GM18858 (cell line): ENCODE data around the gene MRPL33.

Source experiments
- ATAC-seq: cut with Tn5 transposase; IDR thresholded peaks from one replicate; pipeline ENCODE4 v1.9.1; 2021; ENCODE audit not compliant: unreplicated experiment

Gene MRPL33

DNA sequence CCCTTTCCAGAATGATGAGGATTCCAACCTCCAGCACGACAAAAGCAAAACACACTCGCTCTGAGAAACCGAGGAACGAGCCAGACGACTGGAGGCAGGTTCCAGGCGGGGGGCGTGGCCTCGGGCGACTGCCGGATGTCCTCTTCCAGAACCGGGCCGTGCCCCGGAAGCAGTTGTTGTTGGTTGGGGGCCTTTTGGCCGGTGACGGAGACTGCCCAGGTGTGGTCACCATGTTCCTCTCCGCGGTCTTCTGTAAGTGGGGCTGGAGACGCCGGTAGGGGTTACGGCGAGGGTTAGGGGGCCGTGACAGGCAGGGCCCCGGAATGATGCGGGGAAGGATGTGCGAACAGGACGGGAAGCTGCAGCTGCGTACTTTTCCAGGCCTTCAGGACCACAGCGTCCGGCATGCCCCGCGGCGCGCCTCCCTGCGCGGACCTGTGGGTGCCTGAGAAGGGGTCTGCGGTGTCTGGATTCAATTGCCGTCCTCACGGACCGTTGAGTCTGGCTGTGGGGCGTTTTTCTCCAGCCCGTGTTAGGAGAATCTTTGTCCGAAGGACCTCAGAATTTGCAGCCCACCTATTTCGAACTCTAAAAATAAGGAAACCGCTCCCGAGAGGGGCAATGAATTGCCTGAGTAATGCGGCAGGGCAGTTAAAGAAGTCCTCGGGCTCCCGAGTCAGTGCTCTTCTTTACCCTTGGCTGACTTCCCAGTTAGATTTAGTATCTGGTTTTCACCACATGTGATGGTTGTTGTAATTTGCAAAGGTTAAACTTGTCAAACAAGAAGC is at the start of gene MRPL33:
MRPL33 (plus strand) TSS at position 172 of the 788 bp plus-strand sequence; CDS start at position 231, 59 bp downstream.
- peak; percentile 87 for ATAC-seq

DNA sequence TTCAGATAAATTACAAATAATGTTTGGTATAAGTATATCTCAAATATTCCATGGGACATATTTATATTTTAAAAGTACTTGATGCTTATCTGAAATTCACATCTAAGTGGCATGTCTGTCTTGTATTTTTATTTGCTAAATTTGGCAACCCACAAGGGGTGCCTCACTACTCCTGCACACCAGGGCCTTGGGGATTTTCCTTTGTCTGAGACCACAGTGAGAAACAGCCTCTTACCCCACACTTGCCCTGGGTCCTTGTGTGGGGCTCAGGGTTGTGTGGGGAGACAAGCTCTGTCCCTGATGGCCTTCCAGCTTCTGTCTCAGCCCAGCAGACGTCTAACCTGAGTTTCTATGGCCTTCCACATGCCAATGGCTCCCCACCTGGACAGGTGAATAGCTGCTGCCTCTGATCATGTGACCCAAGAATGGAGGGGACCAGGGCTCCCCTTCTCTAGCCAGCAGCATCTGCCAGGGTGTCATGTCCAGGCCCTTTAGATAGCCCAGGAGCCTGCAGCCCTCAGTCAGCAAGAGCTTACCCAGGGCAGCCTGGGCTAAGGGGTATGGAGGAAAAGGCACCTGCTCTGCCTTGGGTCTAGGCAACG is 49.5 kb upstream of the MRPL33 start:
- no peak for ATAC-seq

DNA sequence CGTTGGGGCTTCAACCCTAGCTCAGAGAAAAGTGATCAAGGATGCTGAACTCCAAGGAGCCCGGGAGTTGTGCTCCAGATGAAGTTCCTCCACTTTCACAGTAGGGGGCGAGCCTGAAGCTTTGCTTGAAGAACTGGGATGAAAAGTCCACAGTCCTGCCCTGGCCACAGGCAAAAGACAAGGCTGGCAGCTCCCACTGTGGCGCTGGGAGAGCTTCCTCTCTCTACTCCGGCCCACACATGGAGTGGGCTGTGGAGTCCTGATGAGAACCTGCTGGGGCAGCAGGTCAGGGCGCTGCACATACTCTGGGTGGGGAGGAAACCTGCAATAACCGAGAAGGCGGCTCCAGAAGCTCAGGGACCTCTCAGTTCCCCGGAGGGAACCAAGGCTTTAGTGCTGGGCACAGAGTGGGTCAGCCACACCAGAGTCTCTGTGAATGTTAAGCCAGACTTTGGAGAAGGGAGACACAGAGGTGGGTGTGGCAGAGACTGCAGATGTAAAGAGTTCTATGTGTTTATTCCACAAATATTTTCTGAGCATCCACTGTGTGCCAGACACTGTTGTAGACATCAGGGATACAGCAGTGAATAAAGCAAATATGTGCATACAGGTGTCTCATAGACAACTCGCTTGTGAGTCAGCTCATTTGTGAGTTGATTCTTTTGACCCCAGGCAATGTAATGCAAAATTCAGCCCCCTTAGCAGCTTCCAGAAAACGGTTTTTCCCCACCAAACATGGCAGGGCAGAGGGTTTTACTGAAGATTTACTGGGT is 48.0 kb upstream of the MRPL33 start:
- ATAC-seq: no peak

DNA sequence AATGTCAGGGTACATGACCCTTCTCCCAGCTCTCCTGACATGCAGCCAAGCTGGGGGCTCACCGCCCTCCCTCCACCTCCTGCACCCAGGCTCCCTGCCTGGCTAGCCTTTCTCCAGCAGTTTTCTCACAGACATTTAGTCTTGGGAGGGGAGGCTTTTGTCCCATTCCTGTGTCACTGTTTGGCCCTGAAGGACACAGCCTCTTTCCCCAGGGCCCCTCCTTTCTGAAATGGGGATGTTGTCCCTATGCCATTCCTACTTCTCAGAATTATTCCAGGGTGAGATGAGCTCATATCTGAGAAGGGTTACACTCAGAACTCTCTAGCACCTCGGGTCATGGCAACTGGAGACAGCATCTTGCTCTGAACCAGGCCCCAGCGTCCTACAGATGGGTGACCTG is 47.3 kb upstream of the MRPL33 start:
- no peak for ATAC-seq

DNA sequence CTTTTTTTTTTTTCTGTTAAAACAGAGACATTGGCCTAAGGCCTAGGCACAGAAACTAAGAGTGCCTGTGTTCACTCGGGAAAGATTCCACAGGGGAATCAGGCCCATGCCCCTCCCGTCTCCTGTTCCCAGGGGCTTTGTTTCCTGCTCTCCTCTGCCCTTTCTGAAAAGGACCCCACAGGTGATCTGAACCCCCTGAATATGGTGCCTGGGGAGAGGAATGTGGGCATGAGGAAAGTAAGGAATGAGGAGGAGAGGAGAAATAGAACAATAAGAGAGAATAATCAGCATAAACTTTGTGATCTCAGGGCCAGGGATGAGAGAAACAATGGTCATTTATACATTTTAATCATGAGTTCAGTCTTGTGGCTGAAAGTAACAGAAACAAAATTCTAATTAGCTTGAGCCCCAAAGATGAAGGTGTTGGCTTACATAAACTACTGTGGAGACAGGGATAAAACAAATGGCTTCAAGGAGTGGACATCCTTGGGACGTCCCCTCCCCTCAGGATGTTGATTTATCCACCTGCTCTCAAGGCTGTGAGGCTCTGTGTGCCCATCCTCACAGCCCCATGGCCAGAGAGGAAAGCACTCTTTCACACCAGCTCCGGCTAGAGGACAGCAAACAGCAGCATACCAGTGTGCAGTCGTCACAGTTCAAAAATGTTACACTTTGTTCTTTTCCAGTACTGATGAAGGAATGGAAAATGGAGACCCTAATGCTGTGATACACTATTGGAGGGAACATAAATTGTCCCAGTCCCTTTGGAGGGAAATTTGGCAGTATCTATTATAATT is 46.4 kb upstream of the MRPL33 start:
- ATAC-seq: no peak

DNA sequence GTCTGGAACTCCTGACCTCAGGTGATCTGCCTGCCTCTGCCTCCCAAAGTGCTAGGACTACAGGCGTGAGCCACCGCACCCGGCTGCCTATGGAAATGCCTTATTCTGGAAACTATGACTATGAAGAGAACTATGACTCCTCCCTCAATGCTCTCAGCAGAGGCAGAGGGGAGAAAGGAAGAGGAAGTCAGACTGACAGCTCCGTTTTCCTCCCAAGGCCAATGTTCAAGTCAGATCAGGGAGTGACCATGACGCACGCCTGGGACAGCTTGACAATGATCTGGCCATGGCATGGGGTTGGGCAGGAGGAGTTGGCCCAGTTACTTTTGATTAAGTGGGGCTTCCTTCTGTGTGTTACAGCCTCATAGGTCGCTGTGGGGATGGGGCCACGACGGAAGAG is 44.3 kb upstream of the MRPL33 start:
- no peak for ATAC-seq

DNA sequence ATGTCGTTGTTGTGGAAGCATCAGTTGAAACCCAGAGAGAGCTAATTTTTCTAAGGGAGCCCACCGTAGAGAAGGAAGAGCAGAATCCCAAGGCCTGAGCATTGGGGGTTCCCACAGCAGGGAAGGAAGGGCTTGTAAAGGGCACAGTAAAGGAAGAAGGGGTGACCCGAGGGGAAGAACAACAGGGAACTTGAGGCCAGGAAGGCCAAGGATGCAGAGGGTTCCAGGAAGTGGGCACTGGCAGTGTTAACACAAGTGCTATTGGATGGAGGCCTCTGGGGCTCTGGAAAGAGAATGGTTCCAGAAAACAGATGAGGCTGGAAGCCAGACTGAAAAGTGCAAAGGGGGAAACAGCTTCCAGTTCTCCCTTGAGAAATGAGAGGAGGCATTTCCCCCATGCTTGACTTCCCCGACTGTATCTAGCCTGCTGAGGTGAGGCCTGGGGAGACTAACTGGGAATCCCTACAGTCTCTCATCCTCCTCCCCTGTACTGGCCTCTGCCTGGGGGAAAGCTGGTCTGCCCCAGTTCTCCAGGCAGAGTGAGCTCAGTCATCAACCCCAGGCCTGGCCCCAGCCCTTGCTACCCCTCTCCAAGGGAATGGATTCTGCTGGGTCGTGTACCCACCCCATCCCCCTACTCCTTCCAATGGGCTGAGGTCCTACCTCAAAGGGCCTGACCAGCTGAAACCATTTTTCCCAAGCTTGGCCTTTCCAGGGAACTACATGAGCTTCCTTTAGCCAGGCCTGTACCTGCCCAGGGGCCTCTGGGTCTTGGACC is 43.2 kb upstream of the MRPL33 start:
- no peak for ATAC-seq

DNA sequence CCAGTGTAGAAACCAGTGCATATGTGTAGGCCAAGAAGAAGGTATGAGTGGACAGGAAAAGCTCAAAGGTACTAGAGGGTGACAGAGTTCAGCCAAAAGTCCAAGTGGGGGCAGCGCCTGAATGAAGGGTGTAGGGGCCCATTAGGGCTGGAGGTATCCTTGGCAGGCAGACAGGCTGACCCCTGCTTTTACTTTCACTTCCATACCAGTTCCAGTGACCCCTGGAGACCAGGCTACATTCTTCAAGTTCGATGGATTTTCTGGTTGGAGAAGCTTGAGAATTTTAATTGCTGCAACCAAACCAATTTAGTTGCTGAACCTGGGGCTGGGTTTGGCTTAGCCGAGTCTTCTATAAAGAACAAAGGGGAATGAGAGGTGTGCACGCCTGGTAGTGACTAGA is 42.3 kb upstream of the MRPL33 start:
- ATAC-seq: no peak

DNA sequence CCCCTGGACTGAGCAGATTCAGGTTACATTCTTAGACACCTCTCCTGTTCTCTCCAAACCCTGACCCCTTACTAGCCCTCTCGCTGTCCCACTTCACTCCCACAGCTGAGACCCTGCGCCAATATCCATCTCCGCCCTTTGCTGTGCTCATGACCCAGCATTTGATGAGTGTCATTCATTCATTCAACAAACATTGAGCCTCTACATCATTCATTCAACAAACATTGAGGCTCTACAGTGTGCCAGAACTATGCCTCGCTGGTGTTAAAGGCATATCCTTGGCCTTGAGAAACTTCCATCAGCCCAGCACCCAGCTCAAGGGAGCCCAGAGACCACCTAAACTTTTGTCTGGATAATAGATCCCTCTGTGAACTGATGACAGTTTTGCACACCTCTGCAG is 41.9 kb upstream of the MRPL33 start:
- no peak for ATAC-seq

DNA sequence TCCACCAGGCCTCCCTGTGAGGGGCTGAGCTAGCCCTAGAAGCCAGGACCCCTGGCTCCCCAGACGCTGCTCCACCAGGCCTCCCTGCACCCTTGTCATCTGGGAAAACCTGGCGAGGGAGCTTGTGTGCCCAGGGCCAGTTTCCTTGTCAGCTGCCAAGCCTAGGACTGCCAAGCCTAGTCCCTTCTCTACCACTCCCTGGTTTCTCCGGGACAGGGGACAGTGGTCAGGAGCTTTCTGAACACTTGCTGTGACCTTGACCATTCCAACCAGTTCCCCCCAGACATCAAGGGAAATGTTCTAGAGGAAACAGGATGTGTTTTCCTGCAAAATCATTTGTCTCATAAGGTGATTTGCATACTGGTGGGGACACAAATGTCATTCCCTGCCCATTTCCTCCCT is 41.3 kb upstream of the MRPL33 start:
- ATAC-seq: no peak

DNA sequence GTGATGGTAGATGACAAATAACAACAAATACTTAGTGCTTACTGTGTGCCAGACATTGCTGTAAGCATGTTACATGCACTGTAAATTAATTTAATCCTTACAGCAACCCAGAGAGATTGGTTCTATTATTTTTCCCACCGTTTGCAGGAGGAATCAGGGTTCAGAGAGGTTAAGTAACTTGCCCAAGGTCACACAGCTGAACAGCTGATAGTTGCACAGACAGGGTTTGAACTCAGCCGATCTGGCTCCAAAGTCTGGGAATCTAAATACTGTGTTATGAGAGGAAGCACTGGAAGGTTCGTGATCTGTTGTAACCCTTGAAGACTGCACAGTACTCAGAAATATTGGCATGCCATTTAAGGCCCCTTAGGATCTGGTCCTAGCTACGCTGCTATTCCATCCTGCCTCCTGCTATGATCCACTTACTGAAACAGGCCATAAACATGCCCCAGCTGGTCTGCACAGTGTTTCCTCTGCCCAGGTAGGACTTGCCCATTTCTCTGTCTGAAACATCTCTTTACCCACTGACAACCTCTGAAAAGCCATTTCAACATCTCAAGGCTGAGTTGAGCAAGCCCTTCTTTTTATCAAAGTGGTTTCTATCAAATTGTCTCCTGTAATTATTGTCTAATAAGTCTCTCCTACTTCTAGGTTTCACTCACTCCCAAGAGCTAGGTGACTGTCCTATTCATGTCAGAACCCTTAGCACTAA is 40.4 kb upstream of the MRPL33 start:
- no peak for ATAC-seq

DNA sequence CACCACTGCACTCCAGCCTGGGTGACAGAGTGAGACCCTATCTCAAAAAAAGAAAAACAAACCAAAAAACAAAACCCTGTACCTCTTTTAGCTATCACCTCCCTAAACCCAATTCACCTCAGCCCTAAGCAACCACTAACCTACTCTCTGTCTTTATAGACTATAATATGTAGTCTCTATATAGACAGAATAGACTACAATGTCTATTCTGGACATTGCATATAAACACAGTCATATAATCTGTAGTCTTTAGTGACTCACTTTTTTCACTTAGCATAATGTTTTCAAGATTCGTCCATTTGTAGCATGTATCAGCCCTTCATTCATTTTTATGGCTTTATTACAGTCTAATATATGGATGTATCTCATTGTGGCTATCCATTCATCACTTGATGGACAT is 37.2 kb upstream of the MRPL33 start:
- no peak for ATAC-seq

DNA sequence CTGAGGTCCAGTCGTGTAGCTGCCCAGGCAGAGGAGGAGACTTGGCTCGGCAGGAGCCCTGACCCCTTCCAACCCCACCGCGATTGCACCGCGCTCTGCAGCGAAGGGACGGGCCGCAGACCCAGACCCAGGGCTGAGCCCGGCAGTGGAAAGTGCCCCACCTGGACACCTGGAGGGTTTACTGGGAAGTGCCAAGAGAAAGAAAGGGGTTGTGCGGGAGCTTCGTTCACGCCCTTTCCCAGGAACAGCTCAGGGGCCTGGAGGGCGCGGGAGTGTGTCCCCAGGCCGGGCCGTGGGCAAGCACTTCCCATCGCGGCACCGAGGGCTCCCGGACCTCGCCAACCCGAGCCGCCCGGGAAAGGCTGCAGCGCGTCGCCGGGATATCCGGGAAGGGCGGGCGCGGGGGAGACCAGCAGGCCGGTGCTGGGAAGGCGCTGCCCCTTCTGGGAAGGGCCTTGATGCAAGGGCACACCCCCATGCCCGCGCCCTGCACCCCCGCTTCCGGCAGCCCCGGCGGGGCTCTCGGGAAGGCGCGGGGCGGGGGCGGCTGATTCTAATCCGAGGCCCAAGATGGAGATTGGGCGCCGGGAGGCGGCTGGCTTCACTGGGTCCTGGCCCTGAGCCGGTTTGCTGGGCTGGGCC is 36.1 kb upstream of the MRPL33 start:
- no peak for ATAC-seq

DNA sequence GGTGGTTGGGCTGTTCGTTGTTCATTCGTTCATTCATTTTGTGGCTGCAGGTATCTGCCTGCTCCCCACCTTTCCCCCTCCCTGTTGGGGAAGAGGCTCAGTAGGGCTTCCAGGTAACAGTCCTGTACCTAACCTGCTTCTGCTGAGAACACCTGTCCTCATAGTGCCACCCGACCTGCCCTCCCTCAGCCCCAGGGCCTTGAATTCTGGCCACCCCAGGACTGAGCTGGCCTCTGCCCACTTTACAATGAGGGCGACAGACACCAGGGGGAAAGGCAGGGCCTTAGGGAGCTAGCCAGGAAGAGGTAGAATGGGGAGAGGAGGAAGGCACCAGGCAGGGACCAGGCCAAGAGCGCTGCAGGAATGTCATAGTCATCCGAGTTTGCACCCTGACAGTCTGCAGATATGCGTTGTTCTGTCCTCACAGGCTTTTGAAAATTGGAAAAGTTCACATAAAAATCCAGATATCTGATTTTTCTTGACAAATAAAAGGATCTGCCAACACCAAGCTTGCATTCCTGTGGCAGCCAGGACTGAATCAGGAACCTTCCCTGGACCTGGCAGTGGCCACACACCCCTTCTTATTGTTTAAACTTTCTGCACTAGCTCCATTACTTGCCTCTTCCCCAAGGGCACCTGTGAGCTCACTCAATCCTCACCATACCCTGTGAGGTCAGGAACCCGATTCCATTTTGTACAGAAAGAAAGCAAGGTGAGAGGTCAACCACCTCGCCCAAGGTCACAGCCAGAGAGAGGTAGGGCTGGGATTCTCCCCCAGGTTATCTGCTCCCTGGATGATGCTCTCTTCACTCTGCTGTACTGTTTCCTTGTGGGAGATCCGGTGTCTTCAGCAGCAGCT is 35.3 kb upstream of the MRPL33 start:
- ATAC-seq: no peak

DNA sequence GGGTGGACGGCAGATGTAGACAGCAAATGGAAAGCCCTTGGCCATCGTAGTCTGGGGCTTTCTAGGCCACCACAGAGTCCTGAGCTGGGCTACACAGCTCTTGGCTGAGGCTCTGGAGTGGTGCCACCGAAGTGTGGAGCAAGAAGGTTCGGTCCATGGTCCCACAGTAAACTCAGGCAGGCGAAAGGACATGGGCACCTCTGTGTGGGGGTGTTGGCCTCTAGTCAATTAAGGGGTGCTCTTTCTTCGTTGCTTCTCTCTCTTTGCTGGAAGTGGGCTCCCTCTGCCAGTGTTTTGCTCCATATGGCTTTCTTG is 34.7 kb upstream of the MRPL33 start:
- ATAC-seq: no peak

DNA sequence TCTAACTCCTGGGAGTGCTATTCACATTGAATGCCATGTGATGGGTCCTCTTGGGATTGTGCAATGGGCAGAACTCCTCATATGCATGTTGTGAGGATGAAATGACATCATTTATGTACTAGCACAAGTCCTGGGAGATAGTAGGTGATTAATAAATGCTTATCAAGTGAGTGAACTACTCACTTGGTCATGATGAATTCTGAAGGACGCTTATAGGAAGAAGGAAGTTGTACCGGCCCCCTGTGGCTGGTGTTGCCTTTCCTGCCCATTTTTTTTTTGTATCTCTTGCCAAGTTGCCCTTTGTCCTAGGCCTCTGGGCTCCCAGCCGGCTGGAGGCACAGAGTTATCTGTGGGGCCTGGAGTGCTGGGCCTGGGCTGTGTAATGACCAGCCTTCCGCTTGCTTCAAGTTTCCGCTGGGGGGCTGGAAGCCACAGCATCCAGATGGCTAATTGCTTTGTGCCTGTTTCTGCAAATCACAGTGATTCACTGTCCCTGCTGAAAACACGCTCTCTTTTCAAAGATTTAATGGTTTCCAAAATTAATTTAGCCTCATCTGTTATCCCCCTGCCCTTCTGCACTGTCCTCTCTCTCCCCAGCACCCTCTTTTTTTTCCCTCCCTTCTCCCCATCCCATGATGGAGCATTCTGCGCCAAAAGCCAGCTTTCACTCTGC is 33.7 kb upstream of the MRPL33 start:
- ATAC-seq: no peak

DNA sequence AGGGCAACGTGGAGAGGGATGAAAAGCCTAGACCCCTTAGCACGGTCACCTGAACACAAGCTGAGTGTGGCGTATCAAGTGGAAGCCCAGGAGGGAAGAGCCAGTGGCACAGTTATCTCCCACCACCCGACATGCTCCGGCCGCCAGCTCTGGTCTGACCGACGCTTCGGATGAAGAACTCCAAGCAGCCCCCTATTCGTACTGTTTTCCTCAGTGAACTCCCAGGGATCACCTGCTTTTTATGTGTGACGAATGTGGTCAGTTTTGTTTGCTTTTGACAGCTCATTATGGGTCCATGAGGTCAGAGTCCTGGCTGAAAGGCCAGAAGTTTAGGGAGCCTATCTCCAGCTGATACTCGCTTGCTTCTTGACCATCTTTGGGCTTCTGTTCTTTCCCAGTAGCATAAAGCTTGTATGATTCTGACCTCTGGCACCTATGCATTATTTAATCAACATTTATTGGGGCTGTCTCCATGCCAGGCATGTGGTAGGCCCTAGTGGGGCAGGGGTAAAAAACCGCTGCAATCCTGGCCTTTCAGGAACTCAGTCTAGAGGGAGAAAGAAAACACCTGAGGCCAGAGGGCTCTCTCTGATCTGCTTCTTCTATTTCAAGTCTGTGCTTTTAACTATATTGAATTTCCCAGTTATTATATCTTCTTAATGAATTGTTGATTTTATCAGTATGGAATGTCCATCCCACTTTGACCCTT is 33.0 kb upstream of the MRPL33 start:
- ATAC-seq: no peak

DNA sequence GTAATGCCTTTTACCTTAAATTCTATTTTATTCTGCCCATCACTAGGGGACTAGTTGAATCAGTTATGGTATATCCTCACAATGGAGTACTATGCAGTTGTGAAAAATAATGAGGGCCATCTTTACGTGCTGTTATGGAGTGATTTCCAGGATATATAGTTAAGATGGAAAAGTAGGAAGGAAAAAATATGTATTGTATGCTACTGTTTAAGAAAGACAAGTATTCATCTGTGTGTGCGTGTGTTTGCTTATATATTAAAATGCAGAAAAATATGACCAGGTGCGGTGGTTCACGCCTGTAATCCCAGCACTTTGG is 32.5 kb upstream of the MRPL33 start:
- no peak for ATAC-seq
